AG09319 (cell line): ENCODE measurements around the gene LRRC3C.
"Not testable (repeated sequence)": the region's sequence is repeated elsewhere in the genome, so short reads cannot be mapped to it uniquely, and the experiment has no call there.

Experiments used
- DNase-seq: peaks from one replicate; pipeline ENCODE4 v3.0.0-alpha.2; 2010; ENCODE audit warnings: low read depth; ENCODE audit errors: extremely low read depth
- CTCF ChIP-seq: IDR thresholded peaks from 2 replicates; pipeline ENCODE4 v1.5.1; 2011; ENCODE audit warnings: low read depth, mild to moderate bottlenecking, inconsistent platforms, low read length, moderate library complexity

Gene LRRC3C

GRCh38 chr17:39927101-39927928 lies at the start of gene LRRC3C, which contains the start of gene ORMDL3:
Gene LRRC3C (plus strand): TSS chr17:39927732. CDS start chr17:39941524, 13,792 bp downstream.
Gene ORMDL3 (minus strand): TSS chr17:39927601. CDS start chr17:39924203, 3,398 bp downstream.
- no peak for TF ChIP-seq CTCF
- peak; percentile 77 for DNase-seq

- DNase-seq = not testable (repeated sequence)
Observed at GRCh38 chr17:39886102-39886501, 41.4 kb upstream of the LRRC3C start.

GRCh38 chr17:39887078-39887477 lies 40.5 kb upstream of the LRRC3C start:
- no peak for DNase-seq
- TF ChIP-seq CTCF = no peak

- no peak for DNase-seq
- TF ChIP-seq CTCF = no peak
Observed at GRCh38 chr17:39889200-39889599, 38.3 kb upstream of the LRRC3C start.

- TF ChIP-seq CTCF = no peak
- no peak for DNase-seq
Observed at GRCh38 chr17:39894681-39895376, 32.7 kb upstream of the LRRC3C start.

- no peak for DNase-seq
- TF ChIP-seq CTCF = no peak
Observed at GRCh38 chr17:39898088-39898487, 29.4 kb upstream of the LRRC3C start.

- no peak for DNase-seq
- TF ChIP-seq CTCF = no peak
Observed at GRCh38 chr17:39899215-39899614, 28.3 kb upstream of the LRRC3C start.

GRCh38 chr17:39902027-39902426 lies 25.5 kb upstream of the LRRC3C start:
- DNase-seq = not testable (repeated sequence)
